H9 (cell line): ENCODE data around the gene LINGO3. TPM values are rescaled to one million over a fixed set of nuclear protein-coding genes. Genes with fewer than 3 reads are reported as not detected.

Source experiments
- DNase-seq: peaks from one replicate; pipeline ENCODE4 v3.0.0-alpha.2; 2017
- H2AFZ ChIP-seq: one replicate; pipeline ENCODE4 v1.6.1; 2013; ENCODE audit warnings: mild to moderate bottlenecking, low read length, control low read depth, moderate library complexity
- H2AK5ac ChIP-seq: 2 replicates; pipeline ENCODE4 v1.6.1; 2013; ENCODE audit warnings: low read length, control low read depth, mixed read lengths; ENCODE audit not compliant: insufficient read length
- H2BK120ac ChIP-seq: one replicate; pipeline ENCODE4 v1.6.1; 2013; ENCODE audit warnings: low read depth, mild to moderate bottlenecking, low read length, control low read depth, inconsistent platforms; ENCODE audit not compliant: poor library complexity, severe bottlenecking
- H2BK12ac ChIP-seq: 2 replicates; pipeline ENCODE4 v1.6.1; 2013; ENCODE audit warnings: low read length, control low read depth, mixed read lengths, low read depth; ENCODE audit not compliant: insufficient read length
- H2BK15ac ChIP-seq: 2 replicates; pipeline ENCODE4 v1.6.1; 2013; ENCODE audit warnings: low read depth, low read length, control low read depth
- H2BK20ac ChIP-seq: one replicate; pipeline ENCODE4 v1.6.1; 2013; ENCODE audit warnings: low read depth, mild to moderate bottlenecking, low read length, control low read depth, inconsistent platforms; ENCODE audit not compliant: poor library complexity, severe bottlenecking
- H2BK5ac ChIP-seq: 2 replicates; pipeline ENCODE4 v1.6.1; 2013; ENCODE audit warnings: low read length, control low read depth, mixed read lengths; ENCODE audit not compliant: insufficient read length
- H3K14ac ChIP-seq: 2 replicates; pipeline ENCODE4 v1.6.1; 2013; ENCODE audit warnings: low read length, control low read depth; ENCODE audit not compliant: insufficient read depth
- H3K18ac ChIP-seq: 2 replicates; pipeline ENCODE4 v1.6.1; 2013; ENCODE audit warnings: low read depth, mild to moderate bottlenecking, mixed read lengths, low read length, control low read depth; ENCODE audit not compliant: insufficient read length
- H3K23ac ChIP-seq: 2 replicates; pipeline ENCODE4 v1.6.1; 2013; ENCODE audit warnings: low read length, control low read depth, mixed read lengths, low read depth; ENCODE audit not compliant: insufficient read length
- H3K23me2 ChIP-seq: 2 replicates; pipeline ENCODE4 v1.6.1; 2013; ENCODE audit warnings: low read depth, mild to moderate bottlenecking, mixed read lengths, low read length, control low read depth; ENCODE audit not compliant: insufficient read length, poor library complexity, severe bottlenecking
- H3K27ac ChIP-seq: 2 replicates; pipeline ENCODE4 v1.5.1; 2013; ENCODE audit warnings: low read length, control low read depth, mixed read lengths, low read depth; ENCODE audit not compliant: insufficient read length
- H3K27me3 ChIP-seq: 2 replicates; pipeline ENCODE4 v1.6.1; 2013; ENCODE audit warnings: low read length, control low read depth, inconsistent platforms; ENCODE audit not compliant: insufficient read depth
- H3K4ac ChIP-seq: 2 replicates; pipeline ENCODE4 v1.6.1; 2013; ENCODE audit warnings: low read depth, mild to moderate bottlenecking, control low read depth, inconsistent platforms, low read length, moderate library complexity
- H3K4me1 ChIP-seq: 2 replicates; pipeline ENCODE4 v1.6.1; 2013; ENCODE audit warnings: low read length, control low read depth, inconsistent platforms; ENCODE audit not compliant: insufficient read depth
- H3K4me2 ChIP-seq: 2 replicates; pipeline ENCODE4 v1.6.1; 2013; ENCODE audit warnings: low read length, control low read depth, mixed read lengths; ENCODE audit not compliant: insufficient read length, insufficient read depth
- H3K56ac ChIP-seq: 2 replicates; pipeline ENCODE4 v1.6.1; 2013; ENCODE audit warnings: low read depth, mild to moderate bottlenecking, mixed read lengths, low read length, control low read depth; ENCODE audit not compliant: insufficient read length
- H3K79me1 ChIP-seq: 2 replicates; pipeline ENCODE4 v1.6.1; 2013; ENCODE audit warnings: low read depth, mild to moderate bottlenecking, moderate library complexity, low read length, control low read depth, inconsistent platforms; ENCODE audit not compliant: insufficient read depth, poor library complexity, severe bottlenecking
- H3K79me2 ChIP-seq: 2 replicates; pipeline ENCODE4 v1.6.1; 2013; ENCODE audit warnings: low read length, control low read depth, inconsistent platforms; ENCODE audit not compliant: insufficient read depth
- H3K9ac ChIP-seq: 2 replicates; pipeline ENCODE4 v1.6.1; 2013; ENCODE audit warnings: low read length, control low read depth, mixed read lengths; ENCODE audit not compliant: insufficient read length; ENCODE audit errors: extremely low read depth
- H3K9me3 ChIP-seq: one replicate; pipeline ENCODE4 v1.6.1; 2013; ENCODE audit warnings: low read depth, low read length, inconsistent platforms; ENCODE audit not compliant: control insufficient read depth
- H3T11ph ChIP-seq: one replicate; pipeline ENCODE4 v1.6.1; 2013; ENCODE audit warnings: mild to moderate bottlenecking, low read length, control low read depth, inconsistent platforms
- H4K20me1 ChIP-seq: one replicate; pipeline ENCODE4 v1.6.1; 2013; ENCODE audit not compliant: control insufficient read depth, insufficient read length, insufficient read depth
- H4K5ac ChIP-seq: 2 replicates; pipeline ENCODE4 v1.6.1; 2013; ENCODE audit warnings: low read depth, mild to moderate bottlenecking, mixed read lengths, low read length, control low read depth; ENCODE audit not compliant: insufficient read length
- H4K8ac ChIP-seq: replicated peaks from 2 replicates; pipeline ENCODE4 v1.6.1; 2013; ENCODE audit warnings: low read length, control low read depth, mixed read lengths, low read depth; ENCODE audit not compliant: insufficient read length
- H4K91ac ChIP-seq: 2 replicates; pipeline ENCODE4 v1.6.1; 2013; ENCODE audit warnings: low read depth, mild to moderate bottlenecking, moderate library complexity, mixed read lengths, low read length, control low read depth; ENCODE audit not compliant: insufficient read length
- H3K27ac Mint-ChIP-seq, 3 experiments: 2 replicates in 2 of 3; 3 replicates in 1 of 3; pipeline ENCODE4 v1.8.0; 2020 to 2021; ENCODE audit warnings: mixed read lengths in 3 of 3, mild to moderate bottlenecking in 1 of 3, moderate library complexity in 1 of 3
- H3K27me3 Mint-ChIP-seq: 2 replicates; pipeline ENCODE4 v1.8.0; 2021; ENCODE audit warnings: low read depth, mild to moderate bottlenecking, moderate library complexity, mixed read lengths
- H3K36me3 Mint-ChIP-seq, 3 experiments: 2 replicates in 2 of 3; 3 replicates in 1 of 3; pipeline ENCODE4 v1.8.0; 2020 to 2021; ENCODE audit warnings: low read depth in 3 of 3, mixed read lengths in 3 of 3; ENCODE audit not compliant: insufficient read depth in 1 of 3
- H3K4me1 Mint-ChIP-seq, 2 experiments: 2 replicates each; pipeline ENCODE4 v1.8.0; 2020; ENCODE audit warnings: mixed read lengths in 2 of 2
- H3K4me3 Mint-ChIP-seq, 2 experiments: 2 replicates in 1 of 2; 3 replicates in 1 of 2; pipeline ENCODE4 v1.8.0; 2020 to 2021; ENCODE audit warnings: mild to moderate bottlenecking in 2 of 2, mixed read lengths in 2 of 2, moderate library complexity in 1 of 2
- H3K9me3 Mint-ChIP-seq, 2 experiments: 2 replicates in 1 of 2; 3 replicates in 1 of 2; pipeline ENCODE4 v1.8.0; 2020; ENCODE audit warnings: mild to moderate bottlenecking in 2 of 2, mixed read lengths in 2 of 2, moderate library complexity in 1 of 2
- CTCF ChIP-seq: fragments of 200-600 bp; sonication (generic); conservative IDR thresholded peaks from 3 replicates; pipeline ENCODE4 v1.8.0; 2021; ENCODE audit warnings: antibody characterized with exemption, mild to moderate bottlenecking
- WGBS: extraction: QIAGEN DNeasy Blood & Tissue Kit; methylation state at CpG from one replicate; pipeline ENCODE4 v1.1.7; 2013; ENCODE audit warnings: missing lambda C conversion rate, low lambda C conversion rate, mixed read lengths; ENCODE audit not compliant: insufficient read length; ENCODE audit errors: extremely low coverage; 5-methylcytosine and 5-hydroxymethylcytosine counted together
- total RNA-seq: library from RNA; stranded (reverse); gene quantifications from 2 replicates; pipeline ENCODE4 v1.2.1, GENCODE V29; 2021

The LINGO3 gene
- total RNA-seq, 1 experiment from 2014 or later = 0.28 TPM

- H3K9me3 Mint-ChIP-seq = no peaks in the 10 kb centered on the region
- H3K4me3 Mint-ChIP-seq = peak overlapping the region; percentile 98 to 99
- peaks cover 36 to 50% of the 10 kb centered on the region in 2 experiments for H3K4me1 Mint-ChIP-seq
- no peak overlapping the region for H4K91ac ChIP-seq
- no CpG with 5 or more reads among the region's 16 CpGs for WGBS
- no peak overlapping the region for H2AK5ac ChIP-seq
- H3K23me2 ChIP-seq = peaks cover 9% of the 10 kb centered on the region
- H2BK20ac ChIP-seq = no peak overlapping the region
- H3T11ph ChIP-seq = no peak overlapping the region
- H4K20me1 ChIP-seq = peaks cover 5% of the 10 kb centered on the region
- H4K5ac ChIP-seq = no peak overlapping the region
- TF ChIP-seq CTCF = no peak
- H3K14ac ChIP-seq = peak overlapping the region; percentile 81
- no peaks in the 10 kb centered on the region for H3K27me3 ChIP-seq
- H3K27ac ChIP-seq = no peak overlapping the region
- H2BK15ac ChIP-seq = no peak overlapping the region
- H3K9ac ChIP-seq = peak overlapping the region; percentile 53
- peak overlapping the region; percentile 90 for H3K4me2 ChIP-seq
- no peak overlapping the region for H2BK12ac ChIP-seq
- H2AFZ ChIP-seq = no peak overlapping the region
- no peak overlapping the region for H3K23ac ChIP-seq
- H3K4ac ChIP-seq = no peak overlapping the region
- H3K27me3 Mint-ChIP-seq = peaks cover 1% of the 10 kb centered on the region; the same call in 1 of the 2 replicates
- no peak overlapping the region for H2BK5ac ChIP-seq
- no peak for DNase-seq
- H4K8ac ChIP-seq = no peak overlapping the region
- H2BK120ac ChIP-seq = no peak overlapping the region
- peaks cover 5% of the 10 kb centered on the region; the same call in 1 of the 2 replicates for H3K4me1 ChIP-seq
- H3K36me3 Mint-ChIP-seq = peaks cover 5 to 28% (median 25%) of the 10 kb centered on the region in 3 experiments
- H3K79me1 ChIP-seq = no peaks in the 10 kb centered on the region
- peaks cover 5% of the 10 kb centered on the region; the same call in 1 of the 2 replicates for H3K79me2 ChIP-seq
- no peak overlapping the region for H3K18ac ChIP-seq
- peak overlapping the region; percentile 71 to 95 (median 92); a peak in 4 of 7 replicates for H3K27ac Mint-ChIP-seq
- no peaks in the 10 kb centered on the region for H3K9me3 ChIP-seq
- no peak overlapping the region for H3K56ac ChIP-seq
These were observed 21.2 kb upstream of the LINGO3 start for GRCh38 chr19:2329149-2329478.
